DOHH2 (cell line): ENCODE data around the gene POC1B.

Source experiments
- EZH2phosphoT487 ChIP-seq: fragments of 200-600 bp; sonication (generic); IDR thresholded peaks from 2 replicates; pipeline ENCODE4 v1.6.1; 2017; ENCODE audit warnings: borderline replicate concordance, mild to moderate bottlenecking, antibody characterized with exemption, low read length, moderate library complexity, mixed read lengths
- TF ChIP-seq, protein P1 (sequence below): fragments of 200-600 bp; sonication (generic); IDR thresholded peaks from one replicate; pipeline ENCODE4 v1.5.1; 2014; ENCODE audit warnings: antibody characterized with exemption, mild to moderate bottlenecking, low read depth, low read length; ENCODE audit not compliant: poor library complexity, severe bottlenecking

DNA sequence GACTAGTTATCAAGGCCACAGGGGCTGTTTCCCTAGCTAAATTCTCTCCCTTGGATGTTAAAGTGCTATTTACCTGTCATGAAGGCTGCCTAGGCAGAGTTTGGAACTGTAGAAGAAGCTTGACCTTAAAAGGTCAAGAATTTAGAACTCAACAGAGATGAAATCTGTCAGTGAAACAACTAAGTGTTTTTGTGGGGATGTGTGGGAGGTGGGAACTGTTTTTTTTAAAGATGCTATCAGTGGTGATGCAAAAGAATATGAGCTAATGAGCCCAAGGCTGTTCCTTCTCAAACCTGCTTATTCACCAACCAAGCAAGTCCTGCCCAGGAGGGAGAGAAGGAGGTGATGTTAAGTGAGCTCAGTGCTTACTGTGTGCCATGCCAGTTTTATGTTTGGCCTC is 40.8 kb upstream of the POC1B start:
- TF ChIP-seq, protein P1, sequence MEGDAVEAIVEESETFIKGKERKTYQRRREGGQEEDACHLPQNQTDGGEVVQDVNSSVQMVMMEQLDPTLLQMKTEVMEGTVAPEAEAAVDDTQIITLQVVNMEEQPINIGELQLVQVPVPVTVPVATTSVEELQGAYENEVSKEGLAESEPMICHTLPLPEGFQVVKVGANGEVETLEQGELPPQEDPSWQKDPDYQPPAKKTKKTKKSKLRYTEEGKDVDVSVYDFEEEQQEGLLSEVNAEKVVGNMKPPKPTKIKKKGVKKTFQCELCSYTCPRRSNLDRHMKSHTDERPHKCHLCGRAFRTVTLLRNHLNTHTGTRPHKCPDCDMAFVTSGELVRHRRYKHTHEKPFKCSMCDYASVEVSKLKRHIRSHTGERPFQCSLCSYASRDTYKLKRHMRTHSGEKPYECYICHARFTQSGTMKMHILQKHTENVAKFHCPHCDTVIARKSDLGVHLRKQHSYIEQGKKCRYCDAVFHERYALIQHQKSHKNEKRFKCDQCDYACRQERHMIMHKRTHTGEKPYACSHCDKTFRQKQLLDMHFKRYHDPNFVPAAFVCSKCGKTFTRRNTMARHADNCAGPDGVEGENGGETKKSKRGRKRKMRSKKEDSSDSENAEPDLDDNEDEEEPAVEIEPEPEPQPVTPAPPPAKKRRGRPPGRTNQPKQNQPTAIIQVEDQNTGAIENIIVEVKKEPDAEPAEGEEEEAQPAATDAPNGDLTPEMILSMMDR: no peak
- TF ChIP-seq EZH2phosphoT487: no peak
